ENCODE data around the gene CLOCK.

- TF ChIP-seq POLR2AphosphoS5 (IDR thresholded peaks at IDR 0.05; ENCODE audit: low read depth, low read length) (no peak), POLR2A (IDR thresholded peaks at IDR 0.05; ENCODE audit: low read depth, low read length) (no peak)
Measured at GRCh38 chr4:55488716-55489115, 58.0 kb downstream of the CLOCK start.
